Heart left ventricle (tissue), 16 donors: ENCODE results near the gene BRK1. TPM values are rescaled to one million over a fixed set of nuclear protein-coding genes. Genes with fewer than 3 reads are reported as not detected.
"Not testable (repeated sequence)": the region's sequence is repeated elsewhere in the genome, so short reads cannot be mapped to it uniquely, and the experiment has no call there.

Source experiments
- ATAC-seq, 4 donors: fragments of 200-7000 bp; cut with Tn5 transposase; one replicate each; pipeline ENCODE4 v1.9.1; 2020 to 2022; ENCODE audit warnings: moderate library complexity in 4 of 4, mild to moderate bottlenecking in 3 of 4, moderate number of reproducible peaks in 1 of 4
- DNase-seq, 5 donors: peaks; one replicate each; pipeline ENCODE4 v3.0.0-alpha.2; 2020
- H3K27ac ChIP-seq, 12 donors: fragments of 200-600 bp; sonication (generic) in 4 of 12; one replicate each; pipeline versions ENCODE4 v1.5.0 to v1.8.0; 2016 to 2022; ENCODE audit warnings: mild to moderate bottlenecking in 2 of 12
- H3K27me3 ChIP-seq, 9 donors: fragments of 200-600 bp; sonication (generic) in 2 of 9; one replicate each; pipeline versions ENCODE4 v1.5.1 to v1.8.0; 2016 to 2022; ENCODE audit warnings: mild to moderate bottlenecking in 3 of 9
- H3K36me3 ChIP-seq, 9 donors: fragments of 200-600 bp; sonication (generic) in 2 of 9; one replicate each; pipeline versions ENCODE4 v1.5.0 to v1.8.0; 2018 to 2022; ENCODE audit warnings: mild to moderate bottlenecking in 2 of 9
- H3K4me1 ChIP-seq, 12 donors: fragments of 200-600 bp; sonication (generic) in 4 of 12; one replicate each; pipeline versions ENCODE4 v1.5.0 to v1.8.0; 2016 to 2022; ENCODE audit warnings: mild to moderate bottlenecking in 3 of 12
- H3K4me3 ChIP-seq, 12 donors: fragments of 200-600 bp; sonication (generic) in 4 of 12; one replicate each; pipeline versions ENCODE4 v1.5.0 to v1.8.0; 2017 to 2022; ENCODE audit warnings: mild to moderate bottlenecking in 9 of 12, moderate library complexity in 4 of 12
- H3K9me3 ChIP-seq, 12 donors: fragments of 200-600 bp; sonication (generic) in 4 of 12; one replicate each; pipeline versions ENCODE4 v1.5.0 to v1.8.0; 2016 to 2022; ENCODE audit warnings: mild to moderate bottlenecking in 1 of 12
- CTCF ChIP-seq, 12 donors: fragments of 200-600 bp; sonication (generic) in 4 of 12; IDR thresholded peaks; one replicate each; pipeline versions ENCODE4 v1.5.0 to v1.8.0; 2018 to 2022; ENCODE audit warnings: antibody characterized with exemption in 12 of 12, mild to moderate bottlenecking in 5 of 12
- POLR2A ChIP-seq, 2 donors: fragments of 450-650 bp; IDR thresholded peaks; one replicate each; pipeline ENCODE4 v1.6.1; 2017; ENCODE audit warnings: antibody characterized with exemption in 2 of 2, mild to moderate bottlenecking in 2 of 2, moderate library complexity in 2 of 2
- WGBS, 4 donors: extraction: QIAGEN DNeasy Blood & Tissue Kit in 2 of 4; methylation state at CpG; one replicate each; pipeline versions ENCODE4 v1.1.5 to v1.1.7; 2013 to 2018; 5-methylcytosine and 5-hydroxymethylcytosine counted together
- intact Hi-C, 10 donors: fragments of 100-400 bp; cut with DNase I; formaldehyde crosslinking; loops; one replicate each; pipeline versions ENCODE4 v1.11.1 to v1.14.2; 2022
- long read RNA-seq, 3 donors: library from polyadenylated mRNA; unstranded; transcript quantifications; one replicate each; pipeline ENCODE4 v2.0.0, GENCODE V29; 2020 to 2021
- polyA plus RNA-seq, 2 donors: library from polyadenylated mRNA; stranded (reverse); fragments of 200-250 nt; gene quantifications; one replicate each; pipeline ENCODE4 v1.2.3, GENCODE V29; 2013
- total RNA-seq, 9 donors: library from RNA; depleted of rRNA in 2 of 9; stranded (reverse); fragments of >200 nt in 2 of 9; fragmentation: NEBNext Ultra II Directional in 3 of 9; extraction: Animal tissue kit (Norgen Biotek cat#: 25700) in 3 of 9; gene quantifications; one replicate each; pipeline versions ENCODE4 v1.1.0 to v1.2.4, GENCODE V29; 2016 to 2023
- donor health status: ischemic (EF 13 %, LVEDD 7.1; RV severe dilation, severe dysfunction).
- donor health status: healthy with polysubstance abuse.
- donor health status: DM: no; HTN: yes; CAD: no.
- donor health status: DM: no; HTN: no; CAD: no.
- donor health status: ischemic (EF 25% LVEDD 6.9; RV normal size, moderate dysfunction).
- donor health status: ischemic (EF 25% LVEDD 5.7; RV mildly dilated, moderate dysfunction).
- donor health status: healthy.
- donor health status: DM: yes; HTN: yes; CAD: no.
- donor health status: ischemic (EF 35%, LVEDD 5.7; RV mildly dilated, moderate dysfunction).
- donor health status: nonischemic (EF 11% LVEDD 7.7; RV severe dilation, severe dysfunction).
- donor health status: DM: yes; HTN: yes; CAD: no.
- donor health status: PGD.
- donor health status: ischemic (EF 29% LVEDD 5.4; RV normal size, mild dysfunction).
- donor health status: nonischemic (EF 23%, LVEDD 6.1; RV moderate dilation, normal function).

Gene BRK1
- total RNA-seq (100 to 1,000 TPM in 3 of 9 donors, 10 to 100 TPM in 6; 69.8 to 109 (median 89.8) TPM), polyA plus RNA-seq (100 to 1,000 TPM in 1 of 2 donors, 10 to 100 TPM in 1; 85.5 to 159 TPM)
- long read RNA-seq, donor 1, transcript BRK1-201 (3 exons, 1,233 nt) = major isoform, 79 of 87 reads
- long read RNA-seq, donor 1, partial matches to known transcripts = 3 of 87 reads
- long read RNA-seq, donor 1, other reads (novel, unspliced or antisense) = 5 of 87 reads
- long read RNA-seq, donor 2, transcript BRK1-201 (3 exons, 1,233 nt) = major isoform, 123 of 129 reads
- long read RNA-seq, donor 2, partial matches to known transcripts = 1 of 129 reads
- long read RNA-seq, donor 2, other reads (novel, unspliced or antisense) = 5 of 129 reads
- long read RNA-seq, donor 3, transcript BRK1-201 (3 exons, 1,233 nt) = major isoform, 51 of 52 reads
- long read RNA-seq, donor 3, partial matches to known transcripts = 0 of 52 reads
- long read RNA-seq, donor 3, other reads (novel, unspliced or antisense) = 1 of 52 reads

- peak within 1 kb of the TSS; percentile 35 to 89 (median 84) for H3K27ac ChIP-seq
- intact Hi-C loops = loop anchor here in 4 of 10 donors (2.0 to 10.0 kb wide), 3 partner anchors 89 to 171 kb away; partner anchors contain the start of gene FANCD2 (in 3 of the 4)
- peaks cover 0 to 24% (median 7%) of the 10 kb centered on the region in 9 donors for H3K36me3 ChIP-seq
- ATAC-seq (peak; percentile 100), DNase-seq (peak; percentile 94 to 98 (median 97))
- peak within 1 kb of the TSS; percentile 60 to 97 (median 92) for H3K4me3 ChIP-seq
- H3K9me3 ChIP-seq = no peaks in the 10 kb centered on the region
- no peaks in the 10 kb centered on the region for H3K27me3 ChIP-seq
- TF ChIP-seq CTCF (IDR thresholded peaks at IDR 0.05) (no peak), POLR2A (IDR thresholded peaks at IDR 0.05) (peak; percentile 44 to 94)
- 0 to 1% (median 1%) methylated on average over 46 to 54 of the region's 54 CpGs for WGBS, 4 donors
- H3K4me1 ChIP-seq = peaks cover 0 to 49% (median 30%) of the 10 kb centered on the region in 12 donors
These were observed at the start of gene BRK1 for GRCh38 chr3:10115326-10116137. BRK1 (plus strand) TSS chr3:10115675; CDS start chr3:10115702, 27 bp downstream.

GRCh38 chr3:10070077-10070476 lies 45.4 kb upstream of the BRK1 start:
- intact Hi-C loops, H3K4me3 ChIP-seq: not testable (repeated sequence)

DNA sequence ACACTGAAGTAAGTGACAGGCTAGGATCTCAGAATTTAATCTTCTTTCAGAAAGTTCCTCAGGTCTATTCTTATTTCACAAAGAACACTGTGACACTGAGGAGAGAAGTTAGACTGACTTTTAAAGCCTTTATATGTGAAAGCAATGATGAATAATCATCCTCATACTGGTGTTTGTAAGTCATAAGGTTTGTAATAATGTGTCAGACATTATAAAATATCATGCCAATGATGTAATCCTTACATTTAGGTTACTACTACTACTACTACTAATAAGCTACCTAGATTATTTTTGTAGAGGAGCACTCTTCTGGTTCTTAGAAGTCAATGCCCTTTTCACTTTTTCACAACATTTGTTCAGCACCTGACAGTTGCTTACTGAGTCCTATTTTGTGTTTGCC lies 40.8 kb upstream of the BRK1 start:
- Histone ChIP-seq H3K9me3 (no peaks in the 10 kb centered on the region), H3K4me1 (no peaks in the 10 kb centered on the region), H3K27ac (no peak overlapping the region), H3K4me3 (no peak overlapping the region), H3K27me3 (no peaks in the 10 kb centered on the region), H3K36me3 (peaks cover 0 to 5% (median 0%) of the 10 kb centered on the region in 9 donors)
- intact Hi-C loops = no loop called here
- no peak for TF ChIP-seq POLR2A (IDR thresholded peaks at IDR 0.05)
- no peak for TF ChIP-seq CTCF (IDR thresholded peaks at IDR 0.05)
- ATAC-seq (no peak), DNase-seq (no peak)

More at GRCh38 chr3:10070077-10070476, 45.4 kb upstream of the BRK1 start:
- not testable (repeated sequence) for H3K27ac ChIP-seq, ATAC-seq, DNase-seq, H3K4me1 ChIP-seq, H3K9me3 ChIP-seq, H3K27me3 ChIP-seq
- 97 to 98% (median 98%) methylated on average over 10 to 32 of the region's 33 CpGs for WGBS, 4 donors
- H3K36me3 ChIP-seq = peaks cover 0 to 14% (median 0%) of the 10 kb centered on the region in 9 donors

GRCh38 chr3:10081871-10082270 lies 33.6 kb upstream of the BRK1 start:
- DNase-seq (no peak), ATAC-seq (no peak)
- Histone ChIP-seq H3K27ac (no peak overlapping the region), H3K27me3 (no peaks in the 10 kb centered on the region), H3K4me3 (no peak overlapping the region), H3K36me3 (peaks cover 0 to 17% (median 0%) of the 10 kb centered on the region in 9 donors), H3K9me3 (no peaks in the 10 kb centered on the region), H3K4me1 (no peaks in the 10 kb centered on the region)
- 92 to 96% (median 95%) methylated on average over 4 of the region's 4 CpGs for WGBS, 4 donors
- no peak for TF ChIP-seq POLR2A (IDR thresholded peaks at IDR 0.05)
- TF ChIP-seq CTCF (IDR thresholded peaks at IDR 0.05) = no peak
- intact Hi-C loops = no loop called here
